Neuron (in vitro differentiated cells): ENCODE data around the gene COA8.
"Not testable (repeated sequence)": the region's sequence is repeated elsewhere in the genome, so short reads cannot be mapped to it uniquely, and the experiment has no call there.

Experiments
- H2AFZ ChIP-seq: one replicate; pipeline ENCODE4 v1.6.1; 2013; ENCODE audit warnings: low read depth, mild to moderate bottlenecking, inconsistent platforms, low read length, moderate library complexity
- H3K27me3 ChIP-seq: one replicate; pipeline ENCODE4 v1.6.1; 2013; ENCODE audit warnings: low read length; ENCODE audit not compliant: insufficient read depth
- H3K36me3 ChIP-seq: one replicate; pipeline ENCODE4 v1.6.1; 2013; ENCODE audit warnings: low read length; ENCODE audit not compliant: insufficient read depth
- H3K4me1 ChIP-seq: one replicate; pipeline ENCODE4 v1.6.1; 2013; ENCODE audit warnings: low read length; ENCODE audit not compliant: insufficient read depth
- H3K4me3 ChIP-seq: 2 replicates; pipeline ENCODE4 v1.5.1; 2013; ENCODE audit warnings: mild to moderate bottlenecking, low read length, moderate library complexity
- H3K9me3 ChIP-seq: one replicate; pipeline ENCODE4 v1.6.1; 2013; ENCODE audit warnings: low read length

Gene COA8

GRCh38 chr14:103521438-103521950 lies 41.3 kb upstream of the COA8 start:
- peaks cover 59% of the 10 kb centered on the region for H3K4me1 ChIP-seq

GRCh38 chr14:103521951-103522563 lies 40.7 kb upstream of the COA8 start:
- no peak overlapping the region for H2AFZ ChIP-seq
- H3K4me3 ChIP-seq, result peak overlapping the region; percentile 84
- H3K9me3 ChIP-seq, result no peaks in the 10 kb centered on the region
- peaks cover 23% of the 10 kb centered on the region for H3K36me3 ChIP-seq
- no peaks in the 10 kb centered on the region for H3K27me3 ChIP-seq
- H3K4me1 ChIP-seq, result peaks cover 53% of the 10 kb centered on the region

More at GRCh38 chr14:103521438-103521950, 41.3 kb upstream of the COA8 start:
- H3K4me3 ChIP-seq, result peak overlapping the region; percentile 84
- H3K9me3 ChIP-seq, result no peaks in the 10 kb centered on the region
- H3K36me3 ChIP-seq, result peaks cover 23% of the 10 kb centered on the region
- H3K27me3 ChIP-seq, result no peaks in the 10 kb centered on the region
- H2AFZ ChIP-seq, result no peak overlapping the region

GRCh38 chr14:103522649-103523574 lies 39.8 kb upstream of the COA8 start, which contains the start of gene CKB:
CKB (minus strand) TSS chr14:103522830; CDS start chr14:103522493, 337 bp downstream.
- Histone ChIP-seq H3K4me1 (peaks cover 53% of the 10 kb centered on the region), H3K36me3 (peaks cover 23% of the 10 kb centered on the region)

GRCh38 chr14:103523575-103523954 lies 39.2 kb upstream of the COA8 start:
- peaks cover 52% of the 10 kb centered on the region for H3K4me1 ChIP-seq

More at GRCh38 chr14:103522649-103523574, 39.8 kb upstream of the COA8 start, which contains the start of gene CKB:
- Histone ChIP-seq H3K4me3 (peak within 1 kb of the TSS; percentile 84), H2AFZ (peak within 1 kb of the TSS; percentile 78), H3K27me3 (no peaks in the 10 kb centered on the region), H3K9me3 (no peaks in the 10 kb centered on the region)

DNA sequence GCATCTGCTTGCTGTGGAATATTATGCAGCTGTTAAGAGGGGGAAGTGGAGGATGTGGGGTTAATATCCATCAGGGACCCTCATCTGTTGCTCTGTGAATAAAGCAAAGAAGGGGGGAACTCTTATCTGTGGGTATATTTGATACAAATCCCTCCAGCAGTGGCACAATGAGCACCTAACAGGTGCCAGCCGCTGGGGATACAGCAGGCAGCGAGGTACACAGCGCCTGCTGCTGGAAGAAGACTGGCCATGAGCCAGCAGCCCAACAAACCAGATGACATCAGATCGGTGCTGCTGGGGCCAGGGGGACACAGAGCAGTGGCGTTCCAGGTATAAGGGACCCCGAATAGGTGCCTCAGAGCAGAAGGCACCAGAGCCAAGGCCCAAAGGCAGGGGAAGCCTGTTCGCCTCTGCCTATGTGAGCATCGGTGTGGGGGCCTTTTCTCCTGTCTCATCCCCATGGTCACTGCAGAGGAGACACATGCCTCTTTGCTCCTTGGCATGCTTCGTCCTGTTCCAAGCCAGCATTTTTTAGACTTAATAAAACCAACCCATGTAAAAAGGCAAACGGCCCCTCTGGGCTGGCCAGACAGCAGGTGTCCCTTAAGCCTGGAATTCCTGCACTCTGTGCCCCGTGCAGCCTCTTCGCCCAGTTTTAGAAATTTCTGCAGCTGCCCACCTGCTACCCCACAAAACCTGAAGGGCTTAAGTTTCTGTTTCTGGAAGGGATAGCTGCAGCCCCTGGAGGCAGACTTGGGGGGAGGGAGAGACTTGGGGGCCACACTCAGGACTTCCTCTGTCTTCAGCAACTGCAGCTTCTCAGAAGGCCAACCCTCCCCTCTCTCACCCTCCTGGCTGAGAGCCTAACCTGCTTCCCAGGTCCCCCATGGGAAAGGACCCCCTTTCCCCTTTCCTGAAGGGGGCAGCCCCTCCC lies 38.5 kb upstream of the COA8 start:
- Histone ChIP-seq H3K27me3 (no peaks in the 10 kb centered on the region), H3K9me3 (no peaks in the 10 kb centered on the region), H2AFZ (no peak overlapping the region), H3K4me3 (no peak overlapping the region), H3K4me1 (peaks cover 46% of the 10 kb centered on the region), H3K36me3 (peaks cover 17% of the 10 kb centered on the region)

More at GRCh38 chr14:103523575-103523954, 39.2 kb upstream of the COA8 start:
- Histone ChIP-seq H3K27me3 (no peaks in the 10 kb centered on the region), H2AFZ (no peak overlapping the region), H3K36me3 (peaks cover 23% of the 10 kb centered on the region), H3K9me3 (no peaks in the 10 kb centered on the region), H3K4me3 (peak overlapping the region; percentile 84)

DNA sequence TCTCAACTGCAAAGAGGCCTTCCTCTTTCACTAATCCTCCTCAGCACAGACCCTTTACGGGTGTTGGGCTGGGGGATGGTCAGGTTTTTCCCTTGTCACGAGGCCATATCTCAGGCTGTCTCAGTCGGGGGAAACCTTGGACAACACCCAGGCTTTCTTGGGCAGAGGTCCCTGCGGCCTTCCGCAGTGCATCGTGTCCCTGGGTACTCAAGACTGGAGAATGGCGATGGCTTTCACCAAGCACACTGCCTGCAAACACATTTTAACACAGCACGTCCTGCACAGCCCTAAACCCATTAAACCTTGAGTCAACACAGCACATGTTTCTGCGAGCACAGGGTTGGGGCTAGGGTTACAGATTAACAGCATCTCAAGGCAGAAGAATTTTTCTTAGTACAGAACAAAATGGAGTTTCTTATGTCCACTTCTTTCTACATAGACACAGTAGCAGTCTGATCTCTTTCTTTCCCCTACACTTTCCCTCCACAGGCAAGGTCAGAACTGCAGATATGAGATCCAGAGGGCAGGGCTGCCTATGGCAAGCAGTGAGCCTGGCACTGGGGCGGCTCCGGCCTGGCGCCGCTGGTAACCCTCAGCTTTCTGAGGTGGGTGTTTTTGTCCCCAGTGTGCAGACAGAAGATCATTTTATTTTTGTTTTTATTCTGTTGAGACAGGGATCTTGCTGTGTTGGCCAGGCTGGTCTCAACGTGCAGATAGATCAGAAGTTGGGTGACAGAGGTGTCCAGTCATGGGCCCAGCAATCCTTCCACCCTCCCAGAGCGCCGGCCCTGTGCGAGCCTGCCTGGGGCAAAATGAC lies 37.1 kb upstream of the COA8 start:
- H3K27me3 ChIP-seq, H3K36me3 ChIP-seq, H2AFZ ChIP-seq, H3K4me3 ChIP-seq, H3K9me3 ChIP-seq: not testable (repeated sequence)
- H3K4me1 ChIP-seq, result peaks cover 45% of the 10 kb centered on the region

GRCh38 chr14:103526247-103526913 lies 36.4 kb upstream of the COA8 start:
- H3K4me1 ChIP-seq, result peaks cover 44% of the 10 kb centered on the region
- no peak overlapping the region for H2AFZ ChIP-seq
- H3K9me3 ChIP-seq, result no peaks in the 10 kb centered on the region
- no peaks in the 10 kb centered on the region for H3K27me3 ChIP-seq
- no peak overlapping the region for H3K4me3 ChIP-seq
- H3K36me3 ChIP-seq, result peaks cover 3% of the 10 kb centered on the region

DNA sequence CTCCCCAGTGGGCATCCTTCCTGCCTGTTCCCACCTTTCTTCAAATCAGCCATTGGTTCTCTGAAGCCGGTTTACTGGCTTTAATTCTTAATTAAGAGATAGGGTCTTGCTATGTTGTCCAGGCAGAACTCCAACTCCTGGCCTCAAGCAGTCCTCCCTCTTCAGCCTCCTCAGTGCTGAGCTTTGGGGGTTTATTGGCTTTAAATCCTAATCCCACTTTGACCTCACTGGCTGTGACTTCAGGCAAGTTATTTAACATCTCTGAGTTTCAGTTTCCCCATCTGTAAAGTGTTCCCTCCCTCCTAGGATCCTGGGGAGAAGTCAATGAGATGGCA lies 35.9 kb upstream of the COA8 start:
- no peaks in the 10 kb centered on the region for H3K27me3 ChIP-seq
- H3K4me1 ChIP-seq, result peaks cover 44% of the 10 kb centered on the region
- H3K4me3 ChIP-seq, result no peak overlapping the region
- H3K36me3 ChIP-seq, result peaks cover 3% of the 10 kb centered on the region
- H3K9me3 ChIP-seq, result no peaks in the 10 kb centered on the region
- no peak overlapping the region for H2AFZ ChIP-seq

- no peak overlapping the region for H2AFZ ChIP-seq
- H3K9me3 ChIP-seq, result no peaks in the 10 kb centered on the region
- H3K36me3 ChIP-seq, result peaks cover 5% of the 10 kb centered on the region
- H3K4me3 ChIP-seq, result peak overlapping the region; percentile 94
- no peaks in the 10 kb centered on the region for H3K27me3 ChIP-seq
- peaks cover 44% of the 10 kb centered on the region for H3K4me1 ChIP-seq
These were observed 35.2 kb upstream of the COA8 start for GRCh38 chr14:103527408-103528145.

- Histone ChIP-seq H3K9me3 (no peaks in the 10 kb centered on the region), H2AFZ (no peak overlapping the region), H3K36me3 (peaks cover 10% of the 10 kb centered on the region), H3K4me3 (peak overlapping the region; percentile 94), H3K4me1 (peaks cover 40% of the 10 kb centered on the region), H3K27me3 (no peaks in the 10 kb centered on the region)
These were observed 34.6 kb upstream of the COA8 start for GRCh38 chr14:103528146-103528586.
